ENCODE results near the gene CHCHD6. TPM values are rescaled to one million over a fixed set of nuclear protein-coding genes. Genes with fewer than 3 reads are reported as not detected.

The CHCHD6 gene
- total RNA-seq, 1 donor, result 10.9 TPM

DNA sequence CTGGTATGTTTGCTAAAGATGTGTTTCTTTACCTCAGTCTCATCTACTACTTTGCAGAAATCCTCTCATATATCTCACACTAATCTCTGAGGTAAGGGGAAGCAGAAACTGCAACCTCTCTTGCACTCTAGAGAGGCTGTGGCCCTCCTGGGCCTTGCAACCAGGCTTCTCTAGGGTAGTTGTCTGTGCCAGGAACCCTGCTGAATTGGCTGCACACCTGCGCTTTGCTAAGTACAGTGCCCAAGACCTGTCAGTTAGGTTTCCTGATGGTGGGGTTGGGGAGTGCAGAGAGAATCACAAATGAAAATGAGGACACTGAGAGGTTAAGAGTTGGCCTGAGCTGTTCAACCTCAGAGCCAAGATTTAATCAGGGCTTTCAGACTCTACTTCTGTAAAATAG lies 161.7 kb downstream of the CHCHD6 start:
- no peaks in the 10 kb centered on the region for H3K9me3 ChIP-seq (ENCODE audit: low read depth, low read length)
- H3K36me3 ChIP-seq (ENCODE audit: insufficient read depth, low read length), result no peaks in the 10 kb centered on the region
- no peak overlapping the region for H2AFZ ChIP-seq (ENCODE audit: low read length)
- H4K20me1 ChIP-seq (ENCODE audit: insufficient read depth, low read length), result no peaks in the 10 kb centered on the region
- H3K27me3 ChIP-seq (ENCODE audit: insufficient read depth, low read length), result no peaks in the 10 kb centered on the region
- H3K27ac ChIP-seq (ENCODE audit: low read depth, low read length), result no peak overlapping the region
- TF ChIP-seq, protein P1, sequence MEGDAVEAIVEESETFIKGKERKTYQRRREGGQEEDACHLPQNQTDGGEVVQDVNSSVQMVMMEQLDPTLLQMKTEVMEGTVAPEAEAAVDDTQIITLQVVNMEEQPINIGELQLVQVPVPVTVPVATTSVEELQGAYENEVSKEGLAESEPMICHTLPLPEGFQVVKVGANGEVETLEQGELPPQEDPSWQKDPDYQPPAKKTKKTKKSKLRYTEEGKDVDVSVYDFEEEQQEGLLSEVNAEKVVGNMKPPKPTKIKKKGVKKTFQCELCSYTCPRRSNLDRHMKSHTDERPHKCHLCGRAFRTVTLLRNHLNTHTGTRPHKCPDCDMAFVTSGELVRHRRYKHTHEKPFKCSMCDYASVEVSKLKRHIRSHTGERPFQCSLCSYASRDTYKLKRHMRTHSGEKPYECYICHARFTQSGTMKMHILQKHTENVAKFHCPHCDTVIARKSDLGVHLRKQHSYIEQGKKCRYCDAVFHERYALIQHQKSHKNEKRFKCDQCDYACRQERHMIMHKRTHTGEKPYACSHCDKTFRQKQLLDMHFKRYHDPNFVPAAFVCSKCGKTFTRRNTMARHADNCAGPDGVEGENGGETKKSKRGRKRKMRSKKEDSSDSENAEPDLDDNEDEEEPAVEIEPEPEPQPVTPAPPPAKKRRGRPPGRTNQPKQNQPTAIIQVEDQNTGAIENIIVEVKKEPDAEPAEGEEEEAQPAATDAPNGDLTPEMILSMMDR (IDR thresholded peaks at IDR 0.05; ENCODE audit: extremely low read depth, low read depth, low read length), result no peak
- no peaks in the 10 kb centered on the region for H3K79me2 ChIP-seq (ENCODE audit: insufficient read depth, low read length)
- peaks cover 1% of the 10 kb centered on the region for H3K4me1 ChIP-seq (ENCODE audit: insufficient read depth, low read length)
- no peak overlapping the region for H3K4me3 ChIP-seq (ENCODE audit: insufficient read depth, low read length)
- H3K4me2 ChIP-seq (ENCODE audit: insufficient read depth, low read length), result no peak overlapping the region
- no peak for DNase-seq (ENCODE audit: insufficient read length, low spot score, missing footprints)

DNA sequence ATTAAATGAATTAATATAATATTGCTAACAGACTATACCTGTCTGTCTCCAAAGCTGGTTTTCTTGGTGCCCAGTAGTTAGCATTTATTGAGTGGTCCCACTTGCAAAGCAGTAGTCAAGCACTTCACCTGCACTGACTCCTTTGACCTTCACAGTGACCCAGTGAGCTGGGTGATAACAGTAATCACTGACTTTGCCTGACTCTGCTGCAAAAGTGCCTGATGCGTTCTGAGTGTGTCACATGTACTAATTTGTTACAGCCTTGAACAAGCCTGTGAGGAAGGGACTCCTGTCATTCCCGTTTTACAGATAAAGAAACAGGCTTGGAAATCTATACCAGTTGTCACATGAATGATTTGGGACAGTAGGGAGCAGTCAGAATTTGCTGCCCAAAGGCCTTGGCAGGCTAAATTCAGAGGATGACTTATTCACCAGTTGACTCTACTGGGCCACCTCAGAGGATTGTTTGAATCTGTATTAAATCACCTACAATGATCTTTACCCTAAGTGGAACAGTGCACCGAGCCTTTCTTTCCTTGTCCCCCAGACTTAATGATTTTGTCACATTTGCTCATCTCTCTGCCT lies 162.2 kb downstream of the CHCHD6 start:
- TF ChIP-seq, protein P1 (IDR thresholded peaks at IDR 0.05; ENCODE audit: extremely low read depth, low read depth, low read length), result no peak
- H4K20me1 ChIP-seq (ENCODE audit: insufficient read depth, low read length), result no peaks in the 10 kb centered on the region
- no peak overlapping the region for H2AFZ ChIP-seq (ENCODE audit: low read length)
- H3K79me2 ChIP-seq (ENCODE audit: insufficient read depth, low read length), result no peaks in the 10 kb centered on the region
- H3K27me3 ChIP-seq (ENCODE audit: insufficient read depth, low read length), result no peaks in the 10 kb centered on the region
- H3K27ac ChIP-seq (ENCODE audit: low read depth, low read length), result no peak overlapping the region
- H3K9me3 ChIP-seq (ENCODE audit: low read depth, low read length), result no peaks in the 10 kb centered on the region
- H3K36me3 ChIP-seq (ENCODE audit: insufficient read depth, low read length), result no peaks in the 10 kb centered on the region
- no peak overlapping the region for H3K4me3 ChIP-seq (ENCODE audit: insufficient read depth, low read length)
- no peak overlapping the region for H3K4me2 ChIP-seq (ENCODE audit: insufficient read depth, low read length)
- H3K4me1 ChIP-seq (ENCODE audit: insufficient read depth, low read length), result peaks cover 7% of the 10 kb centered on the region
- no peak for DNase-seq (ENCODE audit: insufficient read length, low spot score, missing footprints)

DNA sequence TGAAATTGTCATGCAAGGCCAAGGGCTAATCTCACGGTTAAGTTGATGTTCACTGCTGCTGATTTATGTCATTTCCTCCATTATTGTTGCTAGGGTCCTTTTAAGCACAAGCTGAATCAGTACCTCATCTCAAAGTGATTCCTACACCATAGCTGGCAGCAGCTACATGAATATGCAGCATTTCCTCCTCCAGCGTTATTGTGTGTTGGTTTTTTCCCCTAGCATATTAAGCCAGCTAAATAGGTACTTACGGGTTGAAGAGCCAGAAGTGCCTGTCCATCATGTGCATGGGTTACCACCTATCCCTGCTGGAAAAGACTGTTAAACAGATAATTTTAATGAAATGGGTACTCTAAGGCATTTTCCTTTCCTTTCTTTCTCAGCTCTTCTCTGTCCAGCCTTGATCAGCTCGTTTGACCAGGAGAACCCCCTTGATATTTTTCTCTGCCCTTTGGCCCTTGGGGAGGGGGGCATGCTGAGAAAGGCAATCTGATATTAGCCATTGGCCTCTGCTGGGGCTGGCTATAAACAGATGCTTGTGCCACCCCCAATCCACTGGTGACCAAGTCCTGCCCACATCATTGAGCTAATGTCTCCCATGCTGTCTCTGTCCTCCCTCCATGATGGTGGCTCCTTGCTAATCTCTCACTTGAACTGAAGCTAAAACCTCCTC lies 163.3 kb downstream of the CHCHD6 start:
- DNase-seq (ENCODE audit: insufficient read length, low spot score, missing footprints), result no peak
- no peaks in the 10 kb centered on the region for H3K36me3 ChIP-seq (ENCODE audit: insufficient read depth, low read length)
- H3K9me3 ChIP-seq (ENCODE audit: low read depth, low read length), result no peaks in the 10 kb centered on the region
- H3K27me3 ChIP-seq (ENCODE audit: insufficient read depth, low read length), result no peaks in the 10 kb centered on the region
- no peak overlapping the region for H3K4me2 ChIP-seq (ENCODE audit: insufficient read depth, low read length)
- H3K4me1 ChIP-seq (ENCODE audit: insufficient read depth, low read length), result peaks cover 7% of the 10 kb centered on the region
- H3K4me3 ChIP-seq (ENCODE audit: insufficient read depth, low read length), result no peak overlapping the region
- H3K79me2 ChIP-seq (ENCODE audit: insufficient read depth, low read length), result no peaks in the 10 kb centered on the region
- H2AFZ ChIP-seq (ENCODE audit: low read length), result no peak overlapping the region
- no peak overlapping the region for H3K27ac ChIP-seq (ENCODE audit: low read depth, low read length)
- no peaks in the 10 kb centered on the region for H4K20me1 ChIP-seq (ENCODE audit: insufficient read depth, low read length)
- TF ChIP-seq, protein P1 (IDR thresholded peaks at IDR 0.05; ENCODE audit: extremely low read depth, low read depth, low read length), result no peak

DNA sequence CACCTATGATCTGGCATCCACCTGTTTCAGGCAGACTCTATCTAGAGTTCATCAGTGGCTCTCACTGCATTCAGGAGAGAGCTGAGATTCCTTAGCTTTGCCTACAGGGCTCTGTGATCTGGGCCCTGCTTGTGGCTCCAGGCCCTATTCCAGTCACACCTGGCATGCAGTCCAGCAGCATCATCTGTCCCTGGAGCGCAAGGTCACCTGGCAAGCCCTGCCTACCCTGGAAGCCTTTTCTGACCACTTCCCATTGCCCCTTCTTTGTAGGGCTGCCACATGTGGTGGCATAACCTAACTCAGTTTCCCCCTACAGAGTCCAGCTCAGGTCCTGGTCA lies 163.8 kb downstream of the CHCHD6 start:
- Histone ChIP-seq H3K4me3 (ENCODE audit: insufficient read depth, low read length) (no peak overlapping the region), H4K20me1 (ENCODE audit: insufficient read depth, low read length) (no peaks in the 10 kb centered on the region), H3K27me3 (ENCODE audit: insufficient read depth, low read length) (no peaks in the 10 kb centered on the region), H3K36me3 (ENCODE audit: insufficient read depth, low read length) (no peaks in the 10 kb centered on the region), H3K79me2 (ENCODE audit: insufficient read depth, low read length) (no peaks in the 10 kb centered on the region), H3K9me3 (ENCODE audit: low read depth, low read length) (no peaks in the 10 kb centered on the region), H3K27ac (ENCODE audit: low read depth, low read length) (no peak overlapping the region), H3K4me2 (ENCODE audit: insufficient read depth, low read length) (no peak overlapping the region), H3K4me1 (ENCODE audit: insufficient read depth, low read length) (peaks cover 7% of the 10 kb centered on the region), H2AFZ (ENCODE audit: low read length) (no peak overlapping the region)
- DNase-seq (ENCODE audit: insufficient read length, low spot score, missing footprints), result no peak
- TF ChIP-seq, protein P1 (IDR thresholded peaks at IDR 0.05; ENCODE audit: extremely low read depth, low read depth, low read length), result no peak
